HEK293T (cell line): ENCODE data around the gene MBNL2.

Experiments
- ARNT ChIP-seq: fragments of 450-650 bp; IDR thresholded peaks from 2 replicates; pipeline ENCODE4 v1.6.1; 2017; ENCODE audit warnings: mild to moderate bottlenecking
- BHLHE40 ChIP-seq: fragments of 450-650 bp; IDR thresholded peaks from 2 replicates; pipeline ENCODE4 v1.6.1; 2016; ENCODE audit warnings: mild to moderate bottlenecking, moderate library complexity, borderline replicate concordance
- ELF4 ChIP-seq: fragments of 450-650 bp; IDR thresholded peaks from 2 replicates; pipeline ENCODE4 v1.6.1; 2017; ENCODE audit warnings: antibody characterized with exemption
- FOXA1 ChIP-seq: fragments of 450-650 bp; IDR thresholded peaks from 2 replicates; pipeline ENCODE4 v1.6.1; 2016; ENCODE audit warnings: mild to moderate bottlenecking
- FOXK2 ChIP-seq: fragments of 450-650 bp; IDR thresholded peaks from 2 replicates; pipeline ENCODE4 v1.6.1; 2016; ENCODE audit warnings: mild to moderate bottlenecking
- FOXM1 ChIP-seq: fragments of 450-650 bp; IDR thresholded peaks from 2 replicates; pipeline ENCODE4 v1.6.1; 2017; ENCODE audit warnings: mild to moderate bottlenecking, borderline replicate concordance
- HDGF ChIP-seq: fragments of 450-650 bp; IDR thresholded peaks from 2 replicates; pipeline ENCODE4 v1.6.1; 2017; ENCODE audit warnings: antibody characterized with exemption, borderline replicate concordance
- LEF1 ChIP-seq: fragments of 450-650 bp; IDR thresholded peaks from 2 replicates; pipeline ENCODE4 v1.6.1; 2017; ENCODE audit warnings: mild to moderate bottlenecking, borderline replicate concordance
- NFRKB ChIP-seq: fragments of 450-650 bp; IDR thresholded peaks from 2 replicates; pipeline ENCODE4 v1.6.1; 2016; ENCODE audit warnings: mild to moderate bottlenecking, moderate library complexity
- PKNOX1 ChIP-seq: fragments of 450-650 bp; IDR thresholded peaks from 2 replicates; pipeline ENCODE4 v1.6.1; 2016
- SP1 ChIP-seq: fragments of 450-650 bp; IDR thresholded peaks from 2 replicates; pipeline ENCODE4 v1.6.1; 2017
- SUZ12 ChIP-seq: fragments of 450-650 bp; IDR thresholded peaks from 2 replicates; pipeline ENCODE4 v1.6.1; 2016; ENCODE audit warnings: mild to moderate bottlenecking
- TARDBP ChIP-seq: fragments of 450-650 bp; IDR thresholded peaks from 2 replicates; pipeline ENCODE4 v1.6.1; 2016
- ZNF384 ChIP-seq: fragments of 450-650 bp; IDR thresholded peaks from 2 replicates; pipeline ENCODE4 v1.6.1; 2016

- TF ChIP-seq HDGF: no peak
- no peak for TF ChIP-seq TARDBP
- TF ChIP-seq NFRKB: no peak
- no peak for TF ChIP-seq SP1
- TF ChIP-seq LEF1: no peak
- no peak for TF ChIP-seq ELF4
- TF ChIP-seq ARNT: no peak
- no peak for TF ChIP-seq FOXA1
- TF ChIP-seq SUZ12: no peak
- no peak for TF ChIP-seq FOXM1
- TF ChIP-seq ZNF384: no peak
- TF ChIP-seq FOXK2: no peak
- no peak for TF ChIP-seq PKNOX1
- no peak for TF ChIP-seq BHLHE40
These were observed 172.4 kb downstream of the MBNL2 start for GRCh38 chr13:97394542-97394941.
